WTC11 (cell line): Measurements from ENCODE around the gene RHOBTB3.

Source experiments
- ATF1 ChIP-seq: sonication (generic); formaldehyde crosslinking; IDR thresholded peaks from 2 replicates; pipeline ENCODE4 v1.8.1; 2023; ENCODE audit warnings: mild to moderate bottlenecking, moderate library complexity, missing genetic modification reagents
- ETV6 ChIP-seq: sonication (generic); formaldehyde crosslinking; IDR thresholded peaks from 2 replicates; pipeline ENCODE4 v1.8.1; 2022; ENCODE audit warnings: mild to moderate bottlenecking, missing genetic modification reagents
- JUN ChIP-seq: sonication (generic); formaldehyde crosslinking; IDR thresholded peaks from 2 replicates; pipeline ENCODE4 v1.8.0; 2023; ENCODE audit warnings: mild to moderate bottlenecking, missing genetic modification reagents
- NFATC4 ChIP-seq: fragments of 250-450 bp; sonication (Bioruptor Pico); IDR thresholded peaks from 2 replicates; pipeline ENCODE4 v1.9.0; 2021; ENCODE audit warnings: mild to moderate bottlenecking
- TF ChIP-seq, protein P1 (sequence below): sonication (generic); formaldehyde crosslinking; IDR thresholded peaks from 2 replicates; pipeline ENCODE4 v1.8.1; 2022; ENCODE audit warnings: low read depth, mild to moderate bottlenecking, moderate library complexity, missing genetic modification reagents, borderline replicate concordance
- TF ChIP-seq, protein P2 (sequence below): fragments of 200-600 bp; IDR thresholded peaks from 2 replicates; pipeline ENCODE4 v1.8.0; 2022; ENCODE audit warnings: antibody characterized with exemption

DNA sequence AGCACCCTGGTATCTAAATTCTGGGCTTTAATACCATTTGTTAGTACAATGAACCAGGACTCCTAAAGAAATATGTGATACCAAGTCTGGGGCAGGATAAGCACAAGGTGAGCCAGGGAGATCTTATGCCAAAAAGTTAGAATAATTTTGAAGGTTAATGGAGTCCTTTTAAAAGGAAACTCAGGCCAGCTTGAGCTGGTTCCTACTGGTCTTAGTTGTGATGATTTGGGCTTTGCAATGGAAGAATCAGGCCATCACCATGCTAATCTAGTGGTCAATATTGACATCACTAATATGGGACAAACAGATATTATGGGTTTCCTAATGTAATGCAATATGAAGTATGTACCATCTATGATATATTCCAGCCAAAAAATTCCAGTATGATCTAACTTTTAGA, 40.8 kb upstream of the RHOBTB3 start:
- TF ChIP-seq, protein P1, sequence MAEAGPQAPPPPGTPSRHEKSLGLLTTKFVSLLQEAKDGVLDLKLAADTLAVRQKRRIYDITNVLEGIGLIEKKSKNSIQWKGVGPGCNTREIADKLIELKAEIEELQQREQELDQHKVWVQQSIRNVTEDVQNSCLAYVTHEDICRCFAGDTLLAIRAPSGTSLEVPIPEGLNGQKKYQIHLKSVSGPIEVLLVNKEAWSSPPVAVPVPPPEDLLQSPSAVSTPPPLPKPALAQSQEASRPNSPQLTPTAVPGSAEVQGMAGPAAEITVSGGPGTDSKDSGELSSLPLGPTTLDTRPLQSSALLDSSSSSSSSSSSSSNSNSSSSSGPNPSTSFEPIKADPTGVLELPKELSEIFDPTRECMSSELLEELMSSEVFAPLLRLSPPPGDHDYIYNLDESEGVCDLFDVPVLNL, result no peak
- TF ChIP-seq, protein P2, sequence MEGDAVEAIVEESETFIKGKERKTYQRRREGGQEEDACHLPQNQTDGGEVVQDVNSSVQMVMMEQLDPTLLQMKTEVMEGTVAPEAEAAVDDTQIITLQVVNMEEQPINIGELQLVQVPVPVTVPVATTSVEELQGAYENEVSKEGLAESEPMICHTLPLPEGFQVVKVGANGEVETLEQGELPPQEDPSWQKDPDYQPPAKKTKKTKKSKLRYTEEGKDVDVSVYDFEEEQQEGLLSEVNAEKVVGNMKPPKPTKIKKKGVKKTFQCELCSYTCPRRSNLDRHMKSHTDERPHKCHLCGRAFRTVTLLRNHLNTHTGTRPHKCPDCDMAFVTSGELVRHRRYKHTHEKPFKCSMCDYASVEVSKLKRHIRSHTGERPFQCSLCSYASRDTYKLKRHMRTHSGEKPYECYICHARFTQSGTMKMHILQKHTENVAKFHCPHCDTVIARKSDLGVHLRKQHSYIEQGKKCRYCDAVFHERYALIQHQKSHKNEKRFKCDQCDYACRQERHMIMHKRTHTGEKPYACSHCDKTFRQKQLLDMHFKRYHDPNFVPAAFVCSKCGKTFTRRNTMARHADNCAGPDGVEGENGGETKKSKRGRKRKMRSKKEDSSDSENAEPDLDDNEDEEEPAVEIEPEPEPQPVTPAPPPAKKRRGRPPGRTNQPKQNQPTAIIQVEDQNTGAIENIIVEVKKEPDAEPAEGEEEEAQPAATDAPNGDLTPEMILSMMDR, result no peak
- TF ChIP-seq ETV6 (CRISPR knock-in tag) (no peak), ATF1 (CRISPR knock-in tag) (no peak), NFATC4 (CRISPR knock-in tag) (no peak), JUN (CRISPR knock-in tag) (no peak)
